Skeletal muscle cell (primary cell): ENCODE measurements around the gene THEM4.

Source experiments
- DNase-seq: peaks from one replicate; pipeline ENCODE4 v3.0.0-alpha.2; 2010; ENCODE audit warnings: low read depth
- H3K4me3 ChIP-seq: 2 replicates; pipeline ENCODE4 v1.5.1; 2011; ENCODE audit warnings: low read depth, mild to moderate bottlenecking, control low read depth, low read length, moderate library complexity

Gene THEM4

DNA sequence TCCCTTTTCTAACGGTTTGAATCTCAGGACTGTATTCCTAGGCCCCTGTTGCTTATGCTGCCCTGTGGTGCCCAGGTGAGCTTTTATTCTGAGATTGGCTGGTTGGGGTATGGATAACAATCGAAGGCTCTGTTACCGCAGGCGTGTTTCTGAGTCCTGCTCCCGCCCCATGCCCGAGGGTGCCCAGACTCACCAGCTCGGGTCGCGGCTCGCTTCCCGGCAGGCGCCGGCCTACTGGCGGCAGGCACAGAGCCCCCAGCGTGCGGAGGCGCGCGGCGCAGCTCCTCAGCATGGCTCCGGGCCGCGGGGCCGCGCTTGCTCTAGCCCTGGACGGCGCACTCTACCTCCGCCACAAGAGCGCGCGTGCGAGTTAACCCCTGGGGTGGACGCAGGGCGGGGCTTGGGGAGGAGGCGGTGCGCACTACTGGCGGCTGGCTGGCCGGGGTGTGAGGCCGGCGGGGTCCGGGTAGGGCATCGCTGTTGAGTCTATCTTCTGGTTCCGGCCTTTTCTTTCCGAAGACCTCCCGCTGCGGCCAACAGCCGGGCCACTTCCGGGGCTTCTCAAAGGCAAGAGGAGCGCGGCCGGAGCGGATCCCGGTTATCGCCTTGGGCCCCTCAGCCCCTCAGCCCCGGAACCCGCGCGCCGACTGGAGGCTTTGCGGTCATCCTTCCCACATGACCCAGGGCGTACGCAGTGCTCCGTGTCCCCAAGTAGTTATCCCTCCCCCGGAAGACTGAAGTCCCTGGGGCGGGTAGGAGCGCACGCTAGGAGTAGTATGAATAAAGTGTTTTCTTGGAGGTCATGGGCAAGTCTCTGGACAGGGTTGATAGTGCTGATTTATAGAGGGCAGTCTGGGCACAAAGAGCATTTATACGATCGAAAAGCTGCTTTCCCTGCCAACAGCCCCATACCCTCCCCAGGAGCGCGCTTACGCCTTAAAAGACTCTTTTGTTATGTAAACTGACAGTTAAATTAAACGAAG, at the start of gene THEM4:
Gene THEM4, minus strand, starts transcription at position 345 of the 983 bp plus-strand sequence. Its CDS starts 53 bp downstream, at position 292.
- H3K4me3 ChIP-seq, result peak within 1 kb of the TSS; percentile 84
- peak; percentile 81 for DNase-seq

DNA sequence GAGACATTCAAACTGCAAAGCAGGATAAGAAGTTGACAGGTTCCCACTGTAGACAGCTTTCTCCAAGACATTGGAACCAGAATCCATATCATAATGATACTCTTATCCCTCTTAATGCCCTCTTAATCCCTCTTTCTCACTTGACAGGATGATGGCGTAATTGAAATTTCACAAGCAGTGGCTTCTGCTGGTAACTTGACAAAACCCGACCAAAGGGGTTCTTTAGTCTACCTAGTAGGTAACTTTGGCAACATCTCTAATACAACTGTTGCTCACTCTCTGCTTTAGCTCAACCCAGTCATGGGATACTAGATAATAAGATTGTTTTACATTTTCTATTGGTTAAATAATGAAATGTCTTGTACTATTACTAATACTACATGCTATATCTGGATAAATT, 49.6 kb upstream of the THEM4 start:
- DNase-seq, result no peak
- no peak overlapping the region for H3K4me3 ChIP-seq

DNA sequence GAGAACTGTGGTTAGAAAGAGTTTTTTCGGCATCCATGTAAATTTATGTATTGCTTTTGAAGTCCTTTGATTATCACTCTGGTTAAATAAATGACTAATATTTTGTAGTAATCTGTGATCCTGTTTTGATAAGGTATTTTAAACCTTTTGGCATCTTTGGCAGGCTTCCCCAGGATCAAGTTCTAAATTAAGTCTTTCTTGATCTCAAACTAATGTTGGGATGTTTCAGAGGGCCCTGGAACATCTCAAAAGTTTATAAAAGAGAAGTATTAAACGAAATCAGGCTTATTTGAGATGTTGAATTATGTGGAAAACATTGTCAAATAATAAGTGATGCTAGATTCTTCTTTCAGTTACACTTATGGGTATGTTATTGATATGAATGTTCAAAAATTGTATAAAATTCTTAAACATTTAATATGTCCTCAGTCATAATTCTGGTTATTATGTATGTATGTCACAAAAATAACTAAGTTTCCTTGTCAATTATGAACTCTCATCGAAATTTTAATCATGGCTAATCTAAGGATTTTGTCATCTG, 47.7 kb upstream of the THEM4 start:
- DNase-seq, result no peak
- no peak overlapping the region for H3K4me3 ChIP-seq

DNA sequence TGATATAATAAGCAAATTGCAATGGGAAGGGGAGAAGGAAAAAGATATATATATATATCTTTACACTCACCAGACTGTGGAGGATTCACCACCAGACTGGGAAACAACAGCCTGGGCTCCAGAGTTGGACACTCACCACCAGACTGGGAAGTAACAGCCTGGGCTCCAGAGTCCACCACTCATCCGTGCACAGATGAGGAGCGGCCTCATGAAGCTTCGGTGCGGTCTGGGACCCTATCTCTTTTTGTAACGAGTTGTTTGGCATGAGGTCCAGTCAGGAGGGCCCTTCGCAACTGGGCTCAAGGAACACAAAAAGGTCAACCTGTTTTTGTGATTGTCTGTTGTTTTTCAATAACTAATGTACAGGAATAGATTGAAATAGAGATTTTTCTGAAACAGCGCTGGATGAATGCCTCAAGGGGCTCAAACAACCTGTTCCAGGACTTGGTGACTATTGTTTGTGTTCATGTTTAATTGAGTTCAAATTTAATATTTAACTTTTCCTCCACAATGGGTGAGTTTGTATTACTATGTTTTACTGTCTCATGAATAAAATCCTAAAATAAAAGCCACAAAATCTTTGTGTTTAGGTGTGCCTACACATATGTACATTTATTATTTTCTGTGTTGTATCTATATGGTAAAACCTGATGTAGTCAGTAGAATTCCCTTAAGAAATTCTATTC, 44.2 kb upstream of the THEM4 start:
- no peak for DNase-seq
- no peak overlapping the region for H3K4me3 ChIP-seq

DNA sequence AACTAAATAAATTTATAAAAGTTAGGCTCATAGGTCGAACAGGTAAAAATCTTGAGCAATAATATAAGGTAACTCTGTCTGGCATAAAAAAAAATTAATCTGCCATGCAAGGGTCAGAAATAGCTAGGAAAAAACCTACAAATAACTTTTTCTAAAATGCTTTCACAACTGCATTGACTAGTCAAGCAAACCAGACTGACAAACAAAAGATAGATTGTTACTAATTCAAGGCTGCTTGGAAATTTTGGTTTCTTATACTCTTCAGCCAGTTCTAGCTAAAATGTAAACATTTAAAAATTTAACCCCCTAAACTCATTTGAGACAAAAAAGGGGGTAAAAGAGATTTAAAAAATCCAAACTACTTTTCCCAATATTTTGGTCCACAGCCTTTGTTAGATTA, 43.5 kb upstream of the THEM4 start:
- DNase-seq, result no peak
- no peak overlapping the region for H3K4me3 ChIP-seq

DNA sequence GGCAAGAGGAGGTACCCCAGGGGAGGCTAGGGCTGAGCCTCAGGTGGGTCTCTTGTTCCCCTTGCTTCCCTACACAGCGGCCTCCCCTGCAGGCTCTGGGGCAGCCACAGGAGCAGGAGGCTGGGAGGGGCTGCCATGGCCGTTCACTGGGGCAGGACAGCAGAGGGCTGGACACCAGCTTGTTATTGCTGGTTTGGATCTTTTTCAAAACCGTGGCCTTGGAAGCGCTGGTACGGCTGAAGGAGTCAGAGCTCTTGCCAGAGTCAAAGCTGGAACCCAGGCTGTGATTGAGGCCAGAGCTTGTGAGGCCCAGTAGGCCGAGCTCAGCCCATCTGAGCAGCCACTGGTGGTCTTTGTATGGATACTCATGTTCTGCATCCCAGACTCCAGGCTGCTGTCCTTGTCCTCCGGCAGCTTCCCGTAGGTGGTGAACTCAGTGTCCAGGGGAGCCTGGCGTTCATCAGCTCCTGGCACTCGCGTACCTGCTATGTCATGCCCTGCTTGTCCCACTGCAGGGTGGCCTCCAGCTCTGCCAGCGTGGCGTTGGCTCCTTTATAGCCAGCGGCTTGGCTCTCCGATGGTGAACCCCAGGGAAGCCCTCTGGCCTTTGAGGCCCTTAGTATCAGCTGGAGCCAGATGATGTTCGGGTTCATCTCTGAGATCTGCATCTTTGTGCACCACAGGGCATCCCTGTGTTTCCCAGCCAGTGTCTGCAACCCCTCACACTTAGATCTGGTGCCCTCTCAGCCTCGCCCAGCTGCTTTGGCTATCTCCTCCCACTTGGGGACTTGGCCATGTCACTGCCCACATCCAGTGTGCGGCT, 40.3 kb upstream of the THEM4 start:
- H3K4me3 ChIP-seq, result no peak overlapping the region
- DNase-seq, result no peak

DNA sequence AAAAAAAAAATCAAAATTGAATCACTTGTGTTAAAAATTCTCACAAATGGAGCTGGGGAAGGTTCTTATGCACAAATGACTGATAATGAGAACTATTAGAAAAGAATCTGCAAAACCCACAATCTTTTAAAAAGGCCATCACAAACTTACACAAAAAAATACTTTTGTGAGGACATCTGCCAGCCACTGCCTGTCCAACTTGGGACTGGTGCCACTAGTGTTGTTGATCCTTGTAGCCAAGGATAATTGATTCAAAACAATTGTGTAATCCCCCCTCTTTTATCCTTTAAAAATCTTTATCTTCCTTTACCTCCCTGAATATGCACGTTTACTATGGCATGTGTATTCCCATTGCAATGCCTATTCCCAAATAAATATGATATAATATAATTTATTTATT, 39.2 kb upstream of the THEM4 start:
- DNase-seq, result no peak
- no peak overlapping the region for H3K4me3 ChIP-seq

DNA sequence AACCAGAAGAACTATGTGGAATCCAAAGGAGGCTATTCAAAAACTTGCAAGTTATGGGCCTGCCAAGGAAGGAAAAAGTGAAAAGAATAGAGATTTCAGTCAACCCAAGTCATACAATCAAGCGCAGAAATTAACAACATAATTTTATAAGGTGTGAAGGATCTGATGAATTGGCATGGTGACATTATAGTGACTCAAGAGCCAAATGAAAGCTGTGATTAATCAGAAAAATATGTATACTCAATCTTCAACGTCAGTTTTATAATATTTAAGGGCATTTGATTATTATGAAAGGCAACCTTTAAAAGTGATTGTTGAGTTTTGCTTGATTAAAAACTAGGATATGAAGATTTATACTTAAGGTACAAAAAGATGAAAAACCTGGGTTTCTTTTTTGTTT, 37.8 kb upstream of the THEM4 start:
- H3K4me3 ChIP-seq, result no peak overlapping the region
- no peak for DNase-seq

DNA sequence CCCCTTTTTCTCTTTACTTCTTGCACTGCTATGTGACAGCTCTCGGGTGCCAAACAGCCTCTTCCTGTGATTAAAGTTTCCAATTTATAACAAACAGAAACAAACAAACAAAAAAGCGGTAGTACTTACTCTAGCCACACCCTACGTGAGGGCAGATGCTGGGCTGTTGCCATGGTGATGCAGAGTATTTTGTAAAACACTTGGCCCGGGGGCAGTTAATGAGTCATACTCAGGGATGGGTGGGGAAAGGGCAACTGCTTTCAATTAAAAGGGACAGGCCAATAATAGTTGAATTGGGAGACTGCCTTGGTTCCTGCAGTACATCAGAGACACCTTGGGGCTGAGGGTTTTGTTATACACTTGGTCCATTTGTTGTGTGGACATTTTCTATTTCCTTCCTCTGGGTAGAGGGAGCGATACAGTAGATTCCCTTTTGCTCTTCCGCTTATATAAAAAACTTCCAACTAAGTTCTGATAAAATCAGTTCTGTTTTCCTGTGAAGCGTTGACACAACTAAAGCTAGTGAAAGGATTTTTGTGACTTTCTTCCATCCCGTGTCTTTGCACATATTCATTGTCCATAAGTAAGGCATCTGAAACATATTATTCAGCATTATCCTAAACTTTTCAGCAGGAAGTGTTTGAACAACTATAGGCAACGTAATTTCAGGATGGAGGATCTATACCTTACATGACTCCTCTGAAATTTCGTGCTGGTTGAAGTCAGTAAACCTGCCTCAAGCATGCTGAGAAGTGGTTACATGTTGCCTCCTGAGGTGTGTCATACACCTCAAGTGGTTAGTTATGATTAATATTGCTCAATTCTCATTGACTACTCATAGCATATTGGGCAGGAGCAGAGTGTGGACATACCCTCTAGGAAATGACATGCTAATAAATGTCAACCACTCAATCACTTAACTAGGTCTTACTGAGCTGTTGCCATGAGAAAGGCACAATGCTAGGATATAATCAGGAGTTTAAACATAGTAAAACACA, 36.7 kb upstream of the THEM4 start:
- peak; percentile 81 for DNase-seq
- H3K4me3 ChIP-seq, result no peak overlapping the region

DNA sequence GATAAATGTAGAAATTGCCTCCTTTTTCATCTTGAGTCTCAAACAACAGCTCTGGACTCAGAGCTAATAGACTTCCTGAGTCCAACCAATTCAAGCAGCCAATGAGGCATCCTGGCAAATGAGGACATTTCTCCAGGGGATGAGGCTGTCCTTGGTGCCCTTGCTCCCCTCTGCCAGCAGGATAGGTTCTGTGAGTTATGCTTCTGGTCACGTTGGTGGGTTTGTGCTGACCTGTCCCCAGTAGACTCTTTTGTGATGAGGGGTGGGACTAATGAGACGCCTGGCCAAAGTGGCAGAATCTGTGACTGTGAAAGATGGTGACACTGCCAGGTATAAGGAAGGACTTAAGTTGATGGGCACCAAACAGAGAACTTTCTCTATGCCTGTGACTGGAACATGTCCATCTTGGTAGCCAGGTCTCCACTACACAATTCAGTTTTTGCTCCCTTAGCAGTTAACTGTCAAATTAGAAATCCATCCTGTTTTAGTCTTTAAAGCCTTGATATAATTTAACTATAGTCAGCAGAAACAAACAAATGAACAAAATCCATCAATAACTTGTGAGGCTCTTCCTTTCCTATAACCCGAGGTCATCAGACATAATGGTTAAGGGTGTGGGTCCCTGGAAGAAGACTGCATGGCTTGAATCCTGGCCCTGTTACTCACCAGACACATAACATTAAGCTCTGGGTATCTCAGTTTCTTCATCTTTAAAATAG, 35.7 kb upstream of the THEM4 start:
- H3K4me3 ChIP-seq, result no peak overlapping the region
- DNase-seq, result no peak

DNA sequence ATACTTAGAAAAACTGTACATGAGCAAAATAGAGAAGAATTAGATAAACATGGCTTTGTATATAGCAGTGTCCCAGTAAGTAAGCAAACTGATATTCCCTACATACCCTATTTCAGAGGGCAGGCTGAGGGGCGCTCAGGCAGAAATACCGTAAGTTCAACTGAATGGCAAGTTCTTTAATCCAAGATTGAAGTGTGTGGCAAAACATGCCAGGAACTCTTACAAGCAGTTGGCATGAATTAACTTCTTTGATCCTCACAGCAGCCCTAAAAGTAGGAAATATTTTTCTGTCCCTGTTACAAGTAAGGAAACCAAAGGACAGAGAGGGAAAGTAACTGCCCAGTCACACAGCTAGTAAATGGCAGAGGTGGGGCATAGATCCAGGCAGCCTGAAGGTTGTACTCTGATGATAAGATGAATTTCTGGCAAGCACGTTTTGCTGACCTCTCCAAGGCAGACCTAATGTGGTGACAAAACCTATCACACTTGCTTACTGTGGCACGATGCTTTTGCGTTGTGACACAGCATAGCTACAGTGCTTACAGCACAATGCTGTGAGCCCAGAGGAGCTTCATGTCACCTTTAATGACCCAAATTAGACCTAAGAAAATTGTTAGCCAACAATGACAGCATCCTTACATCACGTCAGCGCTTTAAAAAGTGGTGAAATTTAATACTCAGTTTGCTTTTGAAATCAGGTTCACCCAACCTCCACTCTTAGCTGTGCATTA, 35.0 kb upstream of the THEM4 start:
- DNase-seq, result no peak
- no peak overlapping the region for H3K4me3 ChIP-seq

DNA sequence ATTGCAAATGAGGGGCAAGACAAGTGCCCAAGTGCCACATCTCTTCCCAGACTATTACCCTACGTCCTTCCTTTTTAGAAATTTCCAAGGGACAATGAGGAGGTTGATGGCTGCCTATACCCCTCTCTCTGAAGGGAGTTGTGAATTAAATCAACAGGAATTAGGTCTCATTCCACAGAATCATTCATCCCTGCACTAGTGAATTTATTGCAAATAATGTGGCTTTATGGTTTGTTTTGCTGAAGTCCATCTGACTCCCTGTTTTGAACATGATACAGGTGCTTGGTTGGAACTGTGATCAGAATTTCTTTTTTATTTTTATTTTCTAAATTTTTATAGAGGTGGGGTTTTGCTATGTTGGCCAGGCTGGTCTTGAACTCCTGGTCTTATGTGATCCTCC, 34.3 kb upstream of the THEM4 start:
- no peak overlapping the region for H3K4me3 ChIP-seq
- no peak for DNase-seq

DNA sequence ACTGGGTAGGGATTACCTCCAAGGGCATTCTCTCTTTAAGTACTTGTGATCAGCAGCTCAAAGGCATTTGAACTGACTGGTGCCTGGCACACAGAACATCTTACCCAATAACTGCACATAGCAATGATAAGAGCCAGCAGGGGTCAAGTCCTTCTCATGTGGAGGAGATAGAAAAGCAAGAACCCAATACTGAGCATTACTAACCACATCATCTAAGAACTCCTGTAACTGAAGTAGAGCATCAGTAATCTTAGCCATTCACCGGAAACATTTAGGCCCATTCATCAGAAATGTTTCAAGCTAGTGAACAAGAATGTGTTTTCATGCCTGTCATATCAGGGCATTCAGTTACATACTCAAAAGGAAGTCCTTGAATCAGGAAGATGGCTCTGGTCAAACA, 33.6 kb upstream of the THEM4 start:
- DNase-seq, result no peak
- no peak overlapping the region for H3K4me3 ChIP-seq

DNA sequence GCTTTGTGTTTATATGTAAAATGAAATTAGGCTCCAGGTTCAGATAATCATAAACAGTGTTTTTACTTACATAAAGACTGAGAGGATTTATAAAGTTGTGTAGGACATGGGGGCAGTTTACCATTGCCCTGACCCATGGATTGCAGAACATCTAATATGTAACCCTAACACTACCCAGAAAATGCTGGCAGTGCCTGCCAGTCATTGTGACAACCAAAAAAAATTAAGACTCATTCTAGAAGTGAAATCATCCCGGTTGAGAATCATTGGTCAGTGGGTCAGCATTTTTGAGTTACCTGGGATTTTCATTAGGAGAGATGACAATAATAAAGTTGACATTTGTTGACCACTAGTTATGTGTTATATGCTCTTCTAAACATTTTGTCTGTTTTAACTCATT, 31.2 kb upstream of the THEM4 start:
- H3K4me3 ChIP-seq, result no peak overlapping the region
- no peak for DNase-seq

DNA sequence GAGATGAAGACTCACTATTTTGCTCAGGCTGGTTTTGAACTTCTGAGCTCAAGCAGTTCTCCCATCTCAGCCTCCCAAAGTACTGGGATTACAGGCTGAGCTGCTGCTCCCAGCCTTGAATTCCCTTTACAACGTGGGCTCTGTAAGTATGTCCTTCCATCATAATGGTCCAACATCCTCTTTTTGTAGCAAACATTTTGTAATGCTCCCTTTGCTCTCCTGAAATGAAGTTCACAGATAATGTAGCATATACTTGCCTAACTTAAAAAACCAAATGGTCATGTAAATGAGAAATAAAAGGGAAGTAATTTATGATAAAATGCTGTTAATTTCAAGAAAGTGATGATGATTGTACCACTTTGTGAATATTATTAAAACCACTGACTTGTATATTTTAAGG, 30.5 kb upstream of the THEM4 start:
- H3K4me3 ChIP-seq, result no peak overlapping the region
- DNase-seq, result no peak

DNA sequence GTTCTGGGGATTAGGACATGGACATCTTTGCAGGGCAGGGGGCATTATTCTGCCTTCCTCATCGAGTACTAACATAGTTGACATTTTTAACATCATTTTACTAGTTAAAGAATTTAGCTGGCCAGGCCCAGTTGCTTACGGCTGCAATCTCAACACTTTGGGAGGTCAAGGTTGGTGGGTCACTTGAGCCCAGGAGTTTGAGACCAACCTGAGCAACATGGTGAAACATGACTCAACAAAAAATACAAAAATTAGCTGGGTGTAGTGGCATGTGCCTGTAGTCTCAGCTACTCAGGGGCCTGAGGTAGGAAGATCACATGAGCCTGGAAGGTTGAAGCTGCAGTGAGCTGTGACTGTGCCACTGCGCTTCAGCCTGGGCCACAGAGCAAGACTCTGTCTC, 29.8 kb upstream of the THEM4 start:
- H3K4me3 ChIP-seq, result no peak overlapping the region
- DNase-seq, result no peak

DNA sequence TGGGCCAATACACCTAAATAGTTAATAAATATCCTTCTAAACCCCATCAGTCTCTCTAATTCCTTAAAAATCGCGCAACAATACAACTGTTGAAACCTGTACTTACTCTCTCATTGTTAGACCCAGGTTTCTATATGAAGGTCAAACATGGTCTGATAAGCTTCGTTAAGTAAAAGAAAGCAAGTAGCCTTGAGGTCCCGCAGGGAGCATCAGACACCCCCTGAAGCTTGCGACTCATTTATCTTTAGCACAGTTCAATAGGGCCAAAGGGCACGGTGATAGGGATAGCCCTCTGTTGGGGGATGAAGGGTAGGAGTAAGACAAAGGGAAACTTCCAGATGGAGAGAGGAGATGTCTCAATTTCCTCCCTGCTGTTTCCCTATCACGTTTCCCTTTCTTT, 27.3 kb upstream of the THEM4 start:
- no peak overlapping the region for H3K4me3 ChIP-seq
- DNase-seq, result no peak
